Measurements from ENCODE around the gene SAMD1. TPM values are rescaled to one million over a fixed set of nuclear protein-coding genes. Genes with fewer than 3 reads are reported as not detected.

SAMD1 gene
- total RNA-seq, 1 donor from 2014 or later: 41.7 TPM

DNA sequence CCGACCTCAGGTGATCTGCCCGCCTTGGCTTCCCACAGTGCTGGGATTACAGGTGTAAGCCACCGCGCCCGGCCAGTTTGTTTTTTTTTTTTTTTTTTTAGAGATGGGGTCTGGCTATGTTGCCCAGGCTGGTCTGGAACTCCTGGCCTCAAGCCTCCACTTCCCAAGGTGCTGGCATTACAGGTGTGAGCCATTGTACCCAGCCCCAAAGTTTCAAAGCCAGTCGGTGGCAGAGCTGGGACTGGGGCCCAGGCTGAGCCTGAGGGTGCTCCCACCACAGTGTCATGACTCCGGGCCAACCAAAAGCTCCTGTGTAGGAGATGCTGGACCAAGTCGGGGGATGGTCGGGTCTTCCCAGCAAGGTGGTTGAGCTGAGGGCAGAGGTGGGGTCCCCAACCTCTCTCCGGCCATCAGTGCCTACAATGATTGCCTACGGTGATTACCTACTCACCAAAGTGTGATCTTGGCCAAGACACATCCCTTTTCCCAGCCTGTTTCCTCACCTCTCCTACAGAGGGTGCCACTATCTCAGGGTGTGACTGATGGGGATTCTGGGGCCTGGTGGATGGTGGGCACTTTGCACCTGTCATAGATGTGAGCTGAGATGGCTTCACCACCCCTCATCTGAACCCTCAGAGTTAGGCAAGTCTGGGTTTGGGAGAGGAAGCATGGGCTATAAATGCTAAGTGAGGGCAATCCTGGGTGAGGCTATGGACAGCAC is 5.9 kb upstream of the SAMD1 start:
- Histone ChIP-seq H3K9me3 (ENCODE audit: insufficient read depth, low read depth, low read length) (peaks cover 7% of the 10 kb centered on the region), H3K4me2 (ENCODE audit: low read length) (no peak overlapping the region), H3K27me3 (ENCODE audit: insufficient read depth, low read length) (no peaks in the 10 kb centered on the region), H3K4me3 (ENCODE audit: insufficient read depth, low read depth, low read length) (no peak overlapping the region), H3K36me3 (ENCODE audit: insufficient read depth, low read length) (peaks cover 10% of the 10 kb centered on the region), H4K20me1 (ENCODE audit: insufficient read depth, low read length) (no peaks in the 10 kb centered on the region), H3K27ac (ENCODE audit: low read depth, low read length) (no peak overlapping the region), H3K4me1 (ENCODE audit: insufficient read depth, low read length) (peaks cover 6% of the 10 kb centered on the region), H2AFZ (ENCODE audit: low read depth, low read length) (no peak overlapping the region), H3K79me2 (ENCODE audit: insufficient read depth, low read length) (no peaks in the 10 kb centered on the region), H3K9ac (ENCODE audit: low read length) (no peak overlapping the region)
- Mint-ChIP-seq H3K9me3 (ENCODE audit: unreplicated experiment) (peaks cover 9% of the 10 kb centered on the region), H3K27ac (ENCODE audit: unreplicated experiment) (no peak overlapping the region), H3K4me3 (ENCODE audit: unreplicated experiment) (no peak overlapping the region), H3K36me3 (ENCODE audit: low read depth, unreplicated experiment) (peaks cover 24% of the 10 kb centered on the region), H3K4me1 (ENCODE audit: low read depth, unreplicated experiment) (peaks cover 4% of the 10 kb centered on the region), H3K27me3 (ENCODE audit: low read depth, unreplicated experiment) (no peaks in the 10 kb centered on the region)
- TF ChIP-seq, protein P1, sequence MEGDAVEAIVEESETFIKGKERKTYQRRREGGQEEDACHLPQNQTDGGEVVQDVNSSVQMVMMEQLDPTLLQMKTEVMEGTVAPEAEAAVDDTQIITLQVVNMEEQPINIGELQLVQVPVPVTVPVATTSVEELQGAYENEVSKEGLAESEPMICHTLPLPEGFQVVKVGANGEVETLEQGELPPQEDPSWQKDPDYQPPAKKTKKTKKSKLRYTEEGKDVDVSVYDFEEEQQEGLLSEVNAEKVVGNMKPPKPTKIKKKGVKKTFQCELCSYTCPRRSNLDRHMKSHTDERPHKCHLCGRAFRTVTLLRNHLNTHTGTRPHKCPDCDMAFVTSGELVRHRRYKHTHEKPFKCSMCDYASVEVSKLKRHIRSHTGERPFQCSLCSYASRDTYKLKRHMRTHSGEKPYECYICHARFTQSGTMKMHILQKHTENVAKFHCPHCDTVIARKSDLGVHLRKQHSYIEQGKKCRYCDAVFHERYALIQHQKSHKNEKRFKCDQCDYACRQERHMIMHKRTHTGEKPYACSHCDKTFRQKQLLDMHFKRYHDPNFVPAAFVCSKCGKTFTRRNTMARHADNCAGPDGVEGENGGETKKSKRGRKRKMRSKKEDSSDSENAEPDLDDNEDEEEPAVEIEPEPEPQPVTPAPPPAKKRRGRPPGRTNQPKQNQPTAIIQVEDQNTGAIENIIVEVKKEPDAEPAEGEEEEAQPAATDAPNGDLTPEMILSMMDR (IDR thresholded peaks at IDR 0.05; ENCODE audit: insufficient read depth, low read depth, low read length): no peak
- no peak for TF ChIP-seq EZH2 (IDR thresholded peaks at IDR 0.05; ENCODE audit: insufficient read depth, low read length)
- no peak for FAIRE-seq
- no peak for DNase-seq (ENCODE audit: low read depth)

DNA sequence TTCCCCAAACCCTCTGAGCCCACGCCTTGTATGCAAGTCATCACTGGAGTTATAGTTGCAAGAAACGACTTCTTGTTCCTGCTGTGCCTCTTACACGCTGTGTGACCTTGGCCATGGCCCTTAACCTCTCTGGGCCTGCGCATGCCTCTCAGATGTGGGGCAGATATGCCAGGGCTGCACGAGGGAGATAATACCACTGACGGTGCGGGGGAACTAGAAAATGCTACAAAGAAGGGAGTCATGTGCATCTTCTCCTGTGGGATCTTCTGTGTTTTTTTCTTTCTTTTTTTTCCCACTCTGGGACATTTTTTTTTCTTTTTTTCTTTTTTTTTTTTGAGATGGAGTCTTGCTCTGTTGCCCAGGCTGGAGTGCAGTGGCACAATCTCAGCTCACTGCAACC is 4.3 kb upstream of the SAMD1 start:
- Histone ChIP-seq H2AFZ (ENCODE audit: low read depth, low read length) (no peak overlapping the region), H3K4me3 (ENCODE audit: insufficient read depth, low read depth, low read length) (no peak overlapping the region), H4K20me1 (ENCODE audit: insufficient read depth, low read length) (no peaks in the 10 kb centered on the region), H3K4me1 (ENCODE audit: insufficient read depth, low read length) (peaks cover 8% of the 10 kb centered on the region), H3K9me3 (ENCODE audit: insufficient read depth, low read depth, low read length) (peaks cover 7% of the 10 kb centered on the region), H3K9ac (ENCODE audit: low read length) (no peak overlapping the region), H3K36me3 (ENCODE audit: insufficient read depth, low read length) (peaks cover 3% of the 10 kb centered on the region), H3K4me2 (ENCODE audit: low read length) (no peak overlapping the region), H3K79me2 (ENCODE audit: insufficient read depth, low read length) (no peaks in the 10 kb centered on the region), H3K27ac (ENCODE audit: low read depth, low read length) (no peak overlapping the region), H3K27me3 (ENCODE audit: insufficient read depth, low read length) (no peaks in the 10 kb centered on the region)
- no peak overlapping the region for H3K4me3 Mint-ChIP-seq (ENCODE audit: unreplicated experiment)
- no peak overlapping the region for H3K27ac Mint-ChIP-seq (ENCODE audit: unreplicated experiment)
- DNase-seq (ENCODE audit: low read depth) (no peak), FAIRE-seq (no peak)
- H3K4me1 Mint-ChIP-seq (ENCODE audit: low read depth, unreplicated experiment): peaks cover 4% of the 10 kb centered on the region
- TF ChIP-seq EZH2 (IDR thresholded peaks at IDR 0.05; ENCODE audit: insufficient read depth, low read length): no peak
- TF ChIP-seq, protein P1 (IDR thresholded peaks at IDR 0.05; ENCODE audit: insufficient read depth, low read depth, low read length): no peak
- no peaks in the 10 kb centered on the region for H3K27me3 Mint-ChIP-seq (ENCODE audit: low read depth, unreplicated experiment)
- H3K36me3 Mint-ChIP-seq (ENCODE audit: low read depth, unreplicated experiment): peaks cover 19% of the 10 kb centered on the region
- H3K9me3 Mint-ChIP-seq (ENCODE audit: unreplicated experiment): peaks cover 9% of the 10 kb centered on the region

Data from astrocyte (in vitro differentiated cells and primary cell).